NCI-H2171 treated with DMSO at 0.1 percent for 48 hours (cell line): ENCODE measurements around the gene CHIT1.
A peak's percentile ranks its signal among the peaks of the same experiment; 100 is the strongest.
"Not testable (repeated sequence)": the region's sequence is repeated elsewhere in the genome, so short reads cannot be mapped to it uniquely, and the experiment has no call there.

Experiments
- DNase-seq: peaks from one replicate; lab custom pipeline; 2025; lab: John Stamatoyannopoulos, UW

Gene CHIT1

DNA sequence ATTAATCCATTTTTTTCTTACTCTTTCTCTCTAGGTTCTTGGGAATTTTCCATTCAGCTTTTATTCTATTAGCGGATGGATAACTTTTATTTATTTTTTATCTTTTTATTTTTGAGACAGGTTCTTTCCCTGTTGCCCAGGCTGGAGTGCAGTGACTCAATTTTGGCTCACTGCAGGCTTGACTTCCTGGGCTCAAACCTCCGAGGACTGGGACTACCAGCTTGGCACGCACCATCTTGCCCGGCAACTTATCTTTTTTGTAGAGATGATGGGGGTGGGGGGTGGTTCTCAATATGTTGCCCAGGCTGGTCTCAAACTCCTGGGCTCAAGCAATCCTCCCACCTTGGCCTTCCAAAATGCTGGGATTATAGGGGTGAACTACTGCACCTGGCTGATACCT, 36.1 kb upstream of the CHIT1 start:
- DNase-seq: no peak

DNA sequence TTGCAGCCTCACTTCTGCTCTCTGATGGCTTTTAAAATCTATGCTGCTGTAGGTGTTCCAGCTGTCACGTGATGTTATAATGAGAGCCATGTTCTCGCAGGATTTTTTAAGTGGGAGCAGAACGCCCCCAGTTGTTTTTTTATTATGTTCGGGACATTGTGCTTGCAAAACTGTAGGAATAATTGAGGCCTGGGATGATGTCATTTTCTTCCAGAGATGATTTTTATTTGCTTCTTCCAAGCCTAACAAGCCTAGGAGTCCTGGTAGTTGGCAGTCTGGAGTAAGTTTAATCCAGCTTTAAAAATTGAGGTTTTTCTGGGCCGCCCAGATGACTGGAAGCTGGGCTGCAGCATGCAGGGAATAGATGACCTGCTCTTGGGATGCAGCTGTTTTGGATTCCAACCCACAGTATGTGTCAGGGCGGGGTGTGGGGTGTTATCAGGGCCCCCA, 34.6 kb upstream of the CHIT1 start:
- no peak for DNase-seq

DNA sequence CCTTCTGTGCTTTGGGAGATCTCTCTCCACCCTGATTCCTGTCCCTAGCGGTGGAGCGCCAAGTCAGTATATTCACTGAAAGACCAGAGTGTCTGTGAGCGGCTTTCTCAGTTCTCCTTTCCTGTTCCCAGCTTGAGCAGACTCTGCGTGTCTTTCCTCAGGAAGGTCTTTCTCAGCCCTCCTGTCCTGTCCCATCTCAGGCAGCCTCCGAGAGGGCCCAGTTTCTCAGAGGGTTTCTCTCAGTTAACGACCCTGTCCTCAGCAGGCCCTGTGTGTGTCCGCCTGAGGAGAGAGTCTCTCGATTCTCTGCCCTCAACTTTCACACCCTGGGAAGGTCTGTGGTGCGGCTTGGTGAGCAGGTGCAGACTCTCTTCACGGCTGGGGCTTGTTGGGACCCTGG, 34.0 kb upstream of the CHIT1 start:
- DNase-seq: no peak

DNA sequence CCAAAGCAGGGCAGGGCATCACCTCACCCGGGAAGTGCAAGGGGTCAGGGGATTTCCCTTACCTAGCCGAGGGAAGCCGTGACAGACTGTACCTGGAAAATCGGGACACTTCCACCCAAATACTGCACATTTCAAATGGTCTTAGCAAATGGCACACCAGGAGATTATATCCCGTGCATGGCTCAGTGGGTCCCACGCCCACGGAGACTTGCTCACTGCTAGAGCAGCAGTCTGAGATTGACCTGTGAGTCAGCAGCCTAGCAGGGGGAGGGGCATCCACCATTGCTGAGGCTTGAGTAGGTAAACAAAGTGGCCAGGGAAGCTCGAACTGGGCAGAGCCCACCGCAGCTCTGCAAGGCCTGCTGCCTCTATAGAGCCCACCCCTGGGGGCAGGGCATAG, 27.2 kb upstream of the CHIT1 start:
- not testable (repeated sequence) for DNase-seq

DNA sequence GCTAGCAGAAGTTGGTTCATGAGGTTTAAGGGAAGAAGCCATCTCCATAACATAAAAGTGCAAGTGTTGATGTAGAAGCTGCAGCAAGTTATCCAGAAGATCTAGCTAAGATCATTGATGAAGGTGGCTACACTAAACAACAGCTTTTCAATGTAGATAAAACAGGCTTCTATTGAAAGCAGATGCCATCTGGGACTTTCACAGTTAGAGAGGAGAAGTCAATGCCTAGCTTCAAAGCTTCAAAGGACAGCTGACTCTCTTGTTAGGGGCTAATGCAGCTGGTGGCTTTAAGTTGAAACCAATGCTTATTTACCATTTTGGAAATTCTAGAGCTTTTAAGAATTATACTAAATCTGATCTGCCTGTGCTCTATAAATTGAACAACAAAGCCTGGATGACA, 25.3 kb upstream of the CHIT1 start:
- not testable (repeated sequence) for DNase-seq

DNA sequence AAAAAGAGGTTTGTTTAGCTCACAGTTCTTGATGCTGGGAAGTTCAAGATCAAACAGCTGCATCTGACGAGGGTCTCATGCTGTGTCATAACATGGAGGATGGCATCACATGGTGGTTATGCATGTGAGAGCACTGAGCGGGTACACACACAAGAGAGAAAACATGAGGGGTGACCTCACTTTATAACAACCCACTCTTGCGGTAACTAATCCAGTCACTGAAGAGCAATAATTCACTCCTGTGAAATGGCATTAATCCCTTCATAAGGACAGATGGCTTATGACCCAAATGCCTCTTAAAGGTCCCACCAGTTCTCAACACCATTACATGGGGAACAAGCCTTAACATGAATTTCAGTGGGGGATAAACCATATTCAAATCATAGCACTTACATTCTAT, 23.2 kb upstream of the CHIT1 start:
- peak; percentile 96 for DNase-seq

DNA sequence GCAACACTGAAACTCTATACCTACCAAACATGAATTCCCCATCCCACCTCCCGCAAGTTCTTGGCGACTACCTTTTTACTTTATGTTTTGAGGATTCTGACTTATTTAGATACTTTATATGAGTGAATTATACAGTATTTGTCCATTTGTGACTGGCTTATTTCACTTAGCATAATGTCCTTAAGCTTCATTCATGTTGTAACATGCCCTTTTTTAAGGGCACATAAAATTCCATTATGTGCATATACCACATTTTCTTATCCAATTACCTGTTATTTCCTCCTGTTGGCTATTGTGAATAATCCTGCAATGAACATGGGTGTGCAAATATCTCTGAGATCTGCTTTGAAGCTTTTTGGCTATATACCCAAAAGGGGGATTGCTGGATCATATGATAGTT, 22.0 kb upstream of the CHIT1 start:
- DNase-seq: no peak

DNA sequence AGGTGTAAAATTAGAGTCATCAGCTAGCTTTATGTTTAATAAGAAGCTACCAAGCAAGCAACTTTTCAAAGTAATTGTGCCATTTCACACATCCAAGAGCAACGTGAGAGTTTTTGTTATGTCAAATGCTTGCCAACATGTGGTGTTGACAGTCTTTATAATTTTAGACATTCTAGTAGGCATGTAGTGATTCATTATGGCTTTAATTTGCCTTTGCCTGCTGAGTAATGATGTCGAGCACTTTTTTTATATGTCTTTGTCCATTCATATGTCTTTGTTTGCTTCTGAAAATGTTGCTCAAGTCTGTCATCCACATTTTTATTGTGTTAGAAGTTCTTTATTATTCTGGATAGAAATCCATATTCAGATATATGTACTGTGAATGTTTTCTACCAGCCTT, 21.4 kb upstream of the CHIT1 start:
- no peak for DNase-seq

DNA sequence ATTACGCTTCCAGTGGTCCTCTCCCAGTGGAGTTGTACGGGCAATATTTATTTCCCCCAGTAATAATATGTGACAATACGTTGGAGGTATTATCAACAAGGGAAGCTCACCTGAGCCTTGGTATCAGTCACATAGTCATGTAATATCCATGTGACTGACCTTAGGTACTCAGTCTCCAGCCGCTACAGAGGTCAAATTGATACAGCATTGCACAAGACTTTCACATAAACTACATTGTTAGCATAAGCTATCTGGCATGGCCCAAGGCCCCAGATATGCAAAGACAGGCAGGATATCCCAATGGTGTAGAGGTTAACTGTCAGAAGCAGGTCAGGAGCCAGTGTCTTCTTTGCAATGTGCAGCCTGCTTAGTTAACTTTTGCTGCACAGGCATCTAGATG, 15.3 kb upstream of the CHIT1 start:
- DNase-seq: no peak

DNA sequence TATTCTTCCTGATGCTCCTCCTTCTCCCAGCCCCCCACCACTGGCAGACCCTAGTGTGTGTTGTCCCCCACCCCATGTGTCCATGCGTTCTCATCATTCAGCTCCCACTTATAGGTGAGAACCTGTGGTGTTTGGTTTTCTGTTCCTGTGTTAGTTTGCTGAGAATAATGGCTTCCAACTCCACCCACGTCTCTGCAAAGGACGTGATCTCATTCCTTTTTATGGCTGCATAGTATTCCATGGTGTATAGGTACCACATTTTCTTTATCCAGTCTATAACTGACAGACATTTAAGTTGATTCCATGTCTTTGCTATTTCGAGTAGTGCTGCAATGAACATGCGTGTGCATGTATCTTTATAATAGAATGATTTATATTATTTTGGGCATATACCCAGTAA, 12.2 kb upstream of the CHIT1 start:
- DNase-seq: not testable (repeated sequence)

DNA sequence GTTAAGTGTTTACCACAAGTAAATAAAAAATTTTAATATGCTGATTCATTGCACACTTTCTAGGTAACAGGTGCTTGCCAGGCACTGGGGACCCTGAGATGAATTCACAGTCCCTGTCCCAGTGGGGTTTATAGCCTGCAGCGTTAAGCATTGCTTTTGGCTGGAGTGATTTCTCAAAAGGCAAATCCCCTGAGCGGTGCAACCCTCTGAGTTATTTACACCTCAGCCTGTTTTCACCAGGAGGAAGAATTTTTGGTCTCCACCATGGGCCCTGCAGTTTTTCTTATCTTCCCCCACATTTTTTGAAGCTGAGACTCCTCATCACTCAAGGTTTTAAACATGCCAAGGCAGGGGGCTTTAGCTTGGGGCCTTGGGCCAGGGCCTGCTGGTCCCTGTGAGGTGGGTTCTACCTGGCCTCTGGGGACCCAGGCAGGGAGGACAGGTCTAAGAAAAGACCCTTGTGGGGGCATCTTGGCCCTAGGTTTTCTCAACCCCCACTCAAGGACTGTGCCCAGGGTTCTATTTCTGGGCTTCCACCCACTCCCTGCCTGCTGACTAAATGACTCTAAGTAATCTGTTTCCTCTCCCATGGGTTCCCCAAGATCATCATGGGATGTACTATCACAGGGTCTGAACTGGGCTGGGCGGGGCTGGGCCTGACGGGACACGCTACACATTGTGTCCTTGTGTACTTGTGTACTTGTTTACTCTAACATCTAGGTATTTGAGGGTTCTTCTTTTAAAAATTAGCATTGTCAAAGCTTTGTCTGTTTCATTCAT, 10.2 kb upstream of the CHIT1 start:
- no peak for DNase-seq

DNA sequence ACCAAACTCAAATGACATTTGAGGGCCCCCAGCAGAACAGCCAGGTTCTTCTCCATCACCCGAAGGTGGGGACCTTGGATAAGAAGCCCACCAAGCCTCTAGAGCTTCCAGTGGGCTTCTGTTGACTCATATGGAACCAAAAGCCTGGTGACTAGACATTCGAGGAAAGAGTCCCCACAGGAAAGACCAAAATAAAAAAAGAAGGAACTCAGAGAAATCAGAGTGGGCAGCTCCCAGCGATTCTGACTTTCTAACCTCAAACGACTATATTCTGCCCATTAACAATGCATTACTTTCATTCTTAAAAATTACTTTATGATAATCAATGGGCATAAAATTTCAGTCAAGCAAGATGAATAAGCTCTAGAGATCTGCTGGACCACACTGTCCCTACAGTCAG, 9.6 kb upstream of the CHIT1 start:
- DNase-seq: no peak

DNA sequence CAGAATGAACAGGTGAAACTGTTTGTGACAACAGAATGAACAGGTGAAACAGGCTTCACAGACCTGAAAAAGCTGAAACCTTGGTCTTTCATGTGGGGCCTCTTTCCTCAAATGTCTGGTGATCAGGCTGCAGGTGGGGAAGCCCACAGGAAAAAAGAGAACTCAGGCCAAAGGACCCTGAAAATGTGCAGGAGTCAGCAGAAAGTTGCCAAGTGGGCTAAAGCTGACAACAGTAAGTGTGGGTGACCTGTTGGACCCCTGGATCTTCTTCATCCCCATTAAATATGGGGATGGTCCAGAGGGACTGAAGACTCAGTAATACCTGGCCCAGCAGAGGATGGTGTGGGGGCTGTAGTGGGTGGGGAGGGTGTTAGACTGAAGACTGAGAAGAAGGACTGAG, 9.1 kb upstream of the CHIT1 start:
- DNase-seq: no peak

DNA sequence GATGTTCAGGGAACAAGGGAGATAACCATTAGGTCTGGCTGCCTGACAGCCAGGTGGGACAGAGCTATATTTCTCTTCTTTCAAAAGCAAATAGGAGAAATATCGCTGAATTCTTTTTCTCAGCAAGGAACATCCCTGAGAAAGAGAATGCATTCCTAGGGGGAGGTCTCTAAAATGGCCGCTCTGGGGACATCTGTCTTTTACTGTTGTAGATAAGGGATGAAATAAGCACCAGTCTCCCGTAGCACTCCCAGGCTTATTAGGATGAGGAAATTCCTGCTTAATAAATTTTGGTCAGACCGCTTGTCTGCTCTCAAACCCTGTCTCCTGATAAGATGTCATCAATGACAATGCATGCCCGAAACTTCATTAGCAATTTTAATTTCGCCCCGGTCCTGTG, 5.4 kb upstream of the CHIT1 start:
- not testable (repeated sequence) for DNase-seq

DNA sequence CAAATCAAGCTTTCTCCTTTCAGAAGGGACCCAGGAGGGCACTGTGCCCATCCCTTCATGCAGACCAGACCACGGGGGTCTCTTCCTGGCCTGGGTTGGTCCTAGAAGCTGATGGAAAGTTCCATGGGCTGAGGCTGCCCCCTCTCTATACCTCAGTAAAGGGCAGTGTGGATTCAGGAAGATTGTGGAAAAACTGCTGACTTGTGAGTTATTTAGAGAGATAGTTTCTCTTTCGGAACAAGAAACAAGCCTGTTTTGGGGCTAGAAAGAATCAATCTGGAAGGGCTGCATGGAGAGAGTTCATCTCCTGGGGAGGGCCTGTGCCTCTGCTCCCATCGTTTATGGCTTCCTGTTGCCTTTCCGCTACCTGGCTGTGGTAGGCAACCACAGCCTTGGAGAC, 803 bp downstream of the CHIT1 start:
- DNase-seq: no peak

DNA sequence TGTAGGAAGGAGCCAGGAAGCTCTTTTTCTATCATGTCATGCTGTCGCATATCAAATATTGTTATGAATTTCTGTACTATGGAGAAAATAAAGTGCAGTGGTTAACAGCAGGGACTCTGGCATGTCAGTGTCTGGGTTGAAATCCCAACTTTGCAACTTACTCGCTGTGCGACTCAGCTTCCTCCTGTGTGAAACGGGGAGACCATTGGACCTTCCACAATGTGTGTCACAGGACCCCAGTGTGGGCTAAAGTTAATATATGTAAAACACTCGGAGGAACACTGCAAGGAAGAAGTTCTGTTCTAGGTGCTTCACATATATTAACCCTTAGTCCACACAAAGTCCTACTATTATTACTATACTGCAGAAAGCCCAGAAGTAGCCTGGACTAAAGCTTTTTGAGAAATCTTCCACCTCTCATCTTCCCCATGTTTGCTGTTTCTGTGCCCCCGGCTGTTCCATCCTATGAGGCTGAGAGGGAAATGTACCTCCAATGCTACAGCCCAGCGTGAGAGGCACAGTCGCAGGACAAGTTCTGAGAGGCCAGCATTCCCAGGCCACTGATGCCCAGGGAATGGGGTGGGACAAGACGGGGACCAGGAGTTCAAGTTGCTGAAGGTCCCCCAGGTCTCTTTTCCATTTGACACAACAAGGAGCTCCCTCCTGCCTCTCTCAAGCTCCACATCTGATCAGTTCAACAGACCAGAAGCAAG, 1.9 kb downstream of the CHIT1 start:
- no peak for DNase-seq

DNA sequence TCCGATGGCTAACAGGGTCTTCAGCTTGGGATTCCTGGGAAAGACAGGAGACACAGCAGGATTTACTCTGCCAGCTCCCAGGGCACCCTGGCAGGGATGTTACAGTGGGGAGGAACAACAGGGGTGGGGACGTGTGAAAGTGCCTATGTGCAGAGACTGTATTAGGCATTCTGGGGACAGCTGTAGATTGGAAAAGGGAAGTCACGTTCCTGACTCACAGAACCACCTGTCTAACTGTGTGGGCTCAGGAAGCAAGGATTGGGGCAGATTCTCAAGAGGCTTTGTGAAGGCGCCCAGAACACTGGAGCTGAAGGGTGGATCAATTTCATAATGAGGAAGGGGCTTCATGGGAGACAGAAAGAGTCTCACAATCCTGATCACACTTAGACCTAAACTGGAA, 4.4 kb downstream of the CHIT1 start:
- no peak for DNase-seq

DNA sequence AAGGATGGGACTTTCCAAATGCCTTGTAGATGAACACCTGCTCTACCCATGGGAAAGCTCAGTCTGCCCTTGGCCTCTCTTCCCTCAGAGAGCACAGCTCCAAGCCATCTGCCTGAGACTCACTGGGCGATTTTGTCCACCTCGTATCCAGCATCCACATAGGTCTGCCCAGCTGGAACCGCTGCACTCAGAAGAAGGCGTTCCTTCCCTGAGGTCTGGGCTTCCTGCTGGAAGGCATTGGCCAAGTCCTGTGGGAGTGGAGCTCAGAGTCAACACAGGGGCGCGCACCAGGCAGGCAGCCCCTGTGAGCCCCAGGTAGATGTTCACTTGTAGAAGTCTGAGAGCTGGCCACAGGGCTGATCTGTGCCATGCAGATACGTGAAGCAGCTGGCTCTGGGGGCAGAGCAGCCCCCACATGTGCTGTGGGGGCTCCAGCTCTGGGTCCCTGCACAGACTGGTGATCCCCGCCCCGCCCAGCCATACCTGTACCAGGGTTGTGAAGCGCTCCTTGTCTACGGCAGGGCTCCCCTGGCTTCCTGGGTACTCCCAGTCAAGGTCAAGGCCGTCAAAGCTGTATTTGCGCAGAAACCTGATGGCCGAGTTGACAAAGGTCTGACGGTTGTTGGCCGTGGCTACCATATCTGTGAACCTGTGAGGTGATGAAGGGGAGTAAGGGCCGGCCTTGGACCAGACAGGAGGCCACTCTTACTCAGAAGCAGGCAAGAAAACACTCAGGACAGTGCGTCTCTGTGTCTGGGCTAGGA, 6.3 kb downstream of the CHIT1 start:
- DNase-seq: no peak

DNA sequence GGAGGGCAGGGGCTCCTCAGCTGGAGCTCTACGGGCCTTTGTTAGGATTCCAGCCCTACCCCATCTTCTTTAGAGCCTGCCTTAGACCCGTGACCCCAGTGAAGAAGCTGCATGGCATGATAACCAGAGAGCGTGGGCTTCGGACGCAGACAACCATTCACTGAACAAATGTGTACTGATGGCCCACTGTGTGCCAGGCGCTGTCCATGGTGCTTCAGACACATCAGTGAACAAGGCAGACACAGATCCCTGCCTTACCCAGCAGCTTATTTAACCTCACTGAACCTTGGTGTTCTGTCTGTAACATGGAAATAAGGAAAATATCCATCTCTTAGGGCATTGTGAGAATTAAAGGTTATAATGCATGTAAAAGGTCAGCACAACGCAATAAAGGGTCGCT, 9.5 kb downstream of the CHIT1 start:
- no peak for DNase-seq

DNA sequence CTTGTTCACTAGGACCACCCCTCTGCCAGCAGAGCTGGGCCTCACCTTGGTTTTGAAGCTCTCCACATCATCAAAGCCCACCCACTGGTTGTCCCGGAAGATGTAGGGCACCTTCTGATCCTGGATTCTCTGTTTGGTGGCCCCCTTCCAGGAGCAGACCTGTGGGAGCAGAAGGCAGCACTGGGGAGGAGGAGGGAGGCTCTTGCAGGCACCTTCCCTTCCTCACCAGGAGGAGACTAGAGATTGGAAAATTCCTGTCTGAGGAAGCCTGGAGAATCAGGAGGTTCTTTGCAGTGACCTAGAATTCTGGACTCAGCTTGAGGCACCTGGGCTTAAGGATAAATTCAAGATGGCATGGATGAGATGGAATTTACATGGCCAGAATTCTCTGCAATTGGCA, 10.3 kb downstream of the CHIT1 start:
- DNase-seq: no peak

DNA sequence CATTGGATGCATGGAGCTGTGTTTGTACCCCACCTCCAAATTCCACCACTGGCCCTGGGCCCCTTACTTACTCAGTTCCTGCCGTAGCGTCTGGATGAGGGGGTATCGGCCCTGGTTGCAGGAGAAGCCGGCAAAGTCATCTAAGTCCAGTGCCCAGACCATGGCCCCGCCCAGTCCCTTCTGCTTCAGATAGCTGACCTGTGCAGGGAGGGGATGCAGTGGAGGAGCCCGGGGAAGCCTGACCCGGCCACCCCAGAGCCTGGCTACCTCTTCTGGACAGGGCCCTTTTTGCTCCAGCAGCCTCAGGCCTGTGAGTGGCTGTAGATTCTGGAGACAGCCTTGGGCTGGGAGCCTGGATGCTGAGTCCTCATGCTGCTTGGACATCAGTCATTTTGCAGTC, 11.8 kb downstream of the CHIT1 start:
- DNase-seq: no peak

DNA sequence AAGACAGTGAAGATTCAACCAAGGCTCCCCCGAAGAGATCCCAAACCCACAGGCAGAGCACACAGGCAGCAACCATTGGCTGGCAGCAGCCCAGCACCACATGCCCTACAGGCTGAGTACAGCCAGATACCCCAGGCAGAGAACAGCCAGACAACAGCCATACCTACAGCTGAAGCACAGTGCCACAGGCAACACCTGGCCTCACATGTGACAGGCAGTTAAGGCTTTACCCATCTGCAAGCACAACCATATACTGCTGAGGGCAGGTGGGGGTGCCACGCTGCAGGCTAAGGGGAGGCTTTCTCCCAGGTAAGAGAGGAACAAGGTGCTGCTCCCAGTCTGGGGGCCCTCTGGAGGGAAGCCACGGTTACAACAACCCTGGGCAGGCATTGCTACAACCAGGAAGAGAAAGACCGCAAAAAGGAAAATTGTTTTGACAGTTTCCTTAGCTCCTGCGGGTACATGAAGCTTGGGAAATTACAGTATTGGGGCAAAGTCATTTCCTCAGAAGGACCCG, 12.3 kb downstream of the CHIT1 start:
- DNase-seq: peak; percentile 60
